Measurements from ENCODE around the gene STYXL2.

- TF ChIP-seq, protein P1, sequence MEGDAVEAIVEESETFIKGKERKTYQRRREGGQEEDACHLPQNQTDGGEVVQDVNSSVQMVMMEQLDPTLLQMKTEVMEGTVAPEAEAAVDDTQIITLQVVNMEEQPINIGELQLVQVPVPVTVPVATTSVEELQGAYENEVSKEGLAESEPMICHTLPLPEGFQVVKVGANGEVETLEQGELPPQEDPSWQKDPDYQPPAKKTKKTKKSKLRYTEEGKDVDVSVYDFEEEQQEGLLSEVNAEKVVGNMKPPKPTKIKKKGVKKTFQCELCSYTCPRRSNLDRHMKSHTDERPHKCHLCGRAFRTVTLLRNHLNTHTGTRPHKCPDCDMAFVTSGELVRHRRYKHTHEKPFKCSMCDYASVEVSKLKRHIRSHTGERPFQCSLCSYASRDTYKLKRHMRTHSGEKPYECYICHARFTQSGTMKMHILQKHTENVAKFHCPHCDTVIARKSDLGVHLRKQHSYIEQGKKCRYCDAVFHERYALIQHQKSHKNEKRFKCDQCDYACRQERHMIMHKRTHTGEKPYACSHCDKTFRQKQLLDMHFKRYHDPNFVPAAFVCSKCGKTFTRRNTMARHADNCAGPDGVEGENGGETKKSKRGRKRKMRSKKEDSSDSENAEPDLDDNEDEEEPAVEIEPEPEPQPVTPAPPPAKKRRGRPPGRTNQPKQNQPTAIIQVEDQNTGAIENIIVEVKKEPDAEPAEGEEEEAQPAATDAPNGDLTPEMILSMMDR (IDR thresholded peaks at IDR 0.05; ENCODE audit: low read length) = no peak
- TF ChIP-seq EZH2 (optimal IDR thresholded peaks at IDR 0.05; ENCODE audit: low read depth, low read length) (no peak), EZH2phosphoT487 (IDR thresholded peaks at IDR 0.05; ENCODE audit: low read length) (no peak)
Measured at GRCh38 chr1:167056529-167057231, 37.2 kb upstream of the STYXL2 start.

Data from MM.1S (cell line).